ENCODE results near the gene MAMSTR.
A peak's percentile ranks its signal among the peaks of the same experiment; 100 is the strongest.
"Not testable (repeated sequence)": the region's sequence is repeated elsewhere in the genome, so short reads cannot be mapped to it uniquely, and the experiment has no call there.

MAMSTR gene

GRCh38 chr19:48718106-48718505 lies 1.4 kb downstream of the MAMSTR start:
- not testable (repeated sequence) for DNase-seq

DNA sequence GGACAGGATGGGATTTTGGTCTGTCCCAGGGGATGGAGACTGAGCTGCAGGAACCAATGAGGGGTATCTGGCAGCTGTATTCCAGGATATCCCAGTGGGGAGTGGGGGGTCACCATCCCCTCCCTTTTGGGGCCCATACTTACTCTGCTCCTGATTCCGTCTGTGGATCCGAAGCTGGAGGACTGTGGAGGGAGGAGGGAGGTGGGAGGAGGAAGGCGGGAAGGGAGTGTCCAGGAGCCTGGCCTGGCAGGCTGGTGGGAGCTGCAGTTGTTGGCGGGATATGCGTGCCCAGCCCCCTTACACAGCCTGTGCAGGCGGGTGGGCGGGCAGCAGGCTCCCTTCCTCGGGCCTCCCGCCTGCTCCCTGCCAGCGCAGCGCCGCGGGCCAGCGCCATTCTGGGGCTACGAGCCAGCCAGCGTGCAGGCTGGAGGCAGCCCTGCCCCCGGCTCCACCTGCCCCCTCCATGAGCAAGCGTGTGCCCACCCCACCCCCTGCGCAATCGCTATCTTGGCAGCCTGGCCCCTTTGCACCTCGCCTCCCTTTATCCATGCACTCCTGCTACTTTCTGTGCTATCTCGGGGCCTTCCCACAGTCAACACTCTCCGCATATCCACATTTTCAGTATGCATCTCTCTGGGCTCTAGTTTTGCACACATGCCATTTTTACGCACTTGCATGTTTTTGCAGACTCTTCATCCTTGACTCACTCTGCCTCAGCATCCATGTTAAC lies 2.8 kb downstream of the MAMSTR start:
- DNase-seq, result no peak

- no peak for DNase-seq
These were observed 3.8 kb downstream of the MAMSTR start for GRCh38 chr19:48715681-48716171.

DNA sequence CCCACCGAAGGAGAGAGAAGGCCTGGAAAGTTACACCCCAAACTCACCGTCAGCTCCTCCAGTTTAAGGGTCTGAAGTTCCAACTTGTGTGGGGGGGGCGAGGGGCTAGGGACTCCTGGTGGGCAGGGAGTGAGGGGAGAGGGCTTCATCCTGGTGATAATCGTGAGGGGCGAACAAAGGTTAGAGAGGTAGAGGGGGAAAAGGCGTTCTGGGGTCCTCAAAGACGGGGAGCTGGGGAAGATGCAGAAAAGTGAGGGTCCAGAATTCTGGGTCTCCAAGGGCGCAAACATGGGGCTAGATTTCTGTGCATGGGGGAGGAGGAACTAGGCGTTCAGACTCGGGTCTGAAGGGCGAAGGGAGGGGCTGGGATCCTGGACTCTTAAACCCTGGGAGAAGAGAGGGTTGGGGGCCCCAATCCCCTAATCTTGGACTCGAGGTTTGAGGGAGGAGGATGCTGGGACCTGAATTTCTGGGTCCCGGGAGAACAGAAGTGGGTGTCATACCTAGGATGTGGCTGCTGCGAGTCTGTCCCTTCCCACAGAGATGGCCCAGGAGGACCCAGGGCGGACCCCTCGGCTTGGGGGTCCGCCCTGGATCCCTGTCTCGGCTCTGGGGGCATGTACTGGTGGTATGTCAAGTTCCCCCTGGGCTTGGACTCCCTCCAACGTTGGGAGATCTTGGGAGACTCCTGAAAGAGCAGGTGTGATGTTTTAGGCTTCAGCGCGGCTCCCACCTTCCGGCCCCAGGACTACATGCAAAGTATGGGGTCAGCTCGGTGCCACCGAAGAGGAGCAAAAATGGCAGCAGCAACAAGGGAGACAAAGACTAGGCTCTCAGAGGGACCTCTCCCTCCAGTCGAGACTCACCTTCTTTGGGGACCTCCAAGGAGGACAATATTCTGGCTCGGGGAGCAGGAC lies 4.5 kb downstream of the MAMSTR start:
- no peak for DNase-seq

- DNase-seq, result peak; percentile 96
These were observed 5.4 kb downstream of the MAMSTR start for GRCh38 chr19:48713864-48714755.

DNA sequence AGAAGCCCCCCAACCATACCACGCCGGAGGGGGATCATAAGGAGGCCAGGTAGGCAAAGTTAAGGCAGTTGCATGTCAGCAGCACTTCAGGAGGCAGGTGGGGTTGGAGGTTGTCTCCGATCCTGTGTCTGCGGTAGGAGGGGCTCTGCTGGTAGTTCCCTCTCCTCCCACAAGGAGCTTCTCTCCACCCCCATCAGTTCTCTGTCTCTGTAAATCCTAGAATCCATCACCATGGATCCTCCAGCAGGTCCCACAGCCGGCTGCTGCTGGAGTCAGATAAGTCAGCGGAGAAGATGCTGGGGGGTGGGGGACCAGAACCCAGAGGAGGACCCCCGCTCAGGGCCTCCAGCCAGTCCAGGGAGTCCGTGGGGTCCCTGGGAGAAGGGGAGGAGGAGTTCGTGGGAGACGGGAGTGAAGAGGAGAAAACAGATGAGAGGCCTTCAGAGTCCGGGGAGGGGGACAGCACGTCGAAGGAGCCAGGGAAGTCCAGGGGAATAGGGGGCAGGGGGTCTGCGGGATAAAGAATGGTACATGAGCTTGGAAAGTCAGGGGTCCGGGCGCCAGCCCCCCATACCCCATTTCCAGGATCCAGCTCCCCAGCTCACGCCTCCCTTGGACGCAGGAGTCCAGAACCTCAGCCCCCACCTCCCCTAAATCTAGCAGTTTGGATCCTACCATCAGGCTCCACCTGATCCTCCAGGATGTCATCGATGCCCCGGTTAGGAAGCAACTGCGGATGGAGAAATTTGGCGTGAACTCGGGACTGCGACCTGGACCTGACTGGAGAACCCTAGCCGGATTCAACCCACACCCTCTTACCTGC lies 6.3 kb downstream of the MAMSTR start:
- DNase-seq, result no peak

GRCh38 chr19:48711106-48711662 lies 8.3 kb downstream of the MAMSTR start:
- no peak for DNase-seq

GRCh38 chr19:48708471-48708870 lies 11.1 kb downstream of the MAMSTR start:
- no peak for DNase-seq

GRCh38 chr19:48705431-48705830 lies 14.1 kb downstream of the MAMSTR start:
- no peak for DNase-seq

- DNase-seq, result no peak
These were observed 16.2 kb downstream of the MAMSTR start for GRCh38 chr19:48703316-48703715.

GRCh38 chr19:48702701-48703100 lies 16.8 kb downstream of the MAMSTR start:
- no peak for DNase-seq

DNA sequence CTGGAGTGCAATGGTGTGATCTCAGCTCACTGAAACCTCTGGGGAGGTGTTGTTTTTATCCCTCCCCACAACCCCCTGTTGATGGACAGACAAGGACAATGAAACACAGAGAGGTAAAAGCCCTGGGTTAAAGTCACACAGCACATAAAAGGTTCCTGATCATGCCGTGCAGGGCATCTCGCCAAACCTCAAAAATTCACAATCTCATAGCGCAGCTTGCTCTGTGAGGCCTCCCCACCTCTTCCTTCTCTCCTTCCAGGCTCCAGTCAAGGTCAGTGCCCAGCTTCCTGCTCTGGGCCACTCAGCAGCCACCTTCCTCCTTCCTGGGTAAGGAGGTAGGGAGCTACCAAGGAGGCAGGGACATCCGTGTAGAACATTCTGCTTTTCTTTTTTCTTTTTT lies 21.5 kb downstream of the MAMSTR start:
- DNase-seq, result no peak

GRCh38 chr19:48696353-48697010 lies 23.0 kb downstream of the MAMSTR start:
- no peak for DNase-seq

DNA sequence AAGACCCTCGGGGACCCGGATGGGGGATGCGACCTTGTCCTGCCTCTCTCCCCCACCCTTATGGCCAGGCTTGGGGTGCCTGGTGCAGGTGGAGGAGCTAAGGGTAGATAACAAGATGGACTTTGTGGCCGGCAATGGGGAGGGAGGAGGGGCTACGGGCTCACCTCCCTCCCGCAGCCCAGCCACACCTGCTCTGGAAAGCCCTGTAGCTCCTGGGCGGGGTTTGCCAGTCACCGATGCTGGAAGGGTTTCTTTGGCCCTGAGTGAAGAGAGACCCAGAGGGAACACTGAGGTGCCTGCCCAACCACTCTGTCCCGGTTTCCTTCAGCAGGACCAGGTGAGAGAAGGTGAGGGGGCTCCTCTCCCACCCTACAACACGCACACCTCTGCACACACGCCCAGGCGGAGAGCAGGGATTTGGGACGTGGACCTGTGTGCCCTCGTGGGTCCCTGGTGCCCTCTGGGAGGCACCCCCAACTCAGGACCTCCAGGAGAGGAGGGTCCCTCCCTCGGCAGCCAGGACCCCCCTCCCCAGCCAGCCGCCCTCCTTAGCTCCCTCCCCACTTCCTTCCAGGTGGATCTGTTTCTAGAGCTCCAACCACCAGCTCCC lies 23.7 kb downstream of the MAMSTR start, which contains the start of gene FUT2:
Gene FUT2 (plus strand): TSS at position 229 of the 610 bp plus-strand sequence. CDS start 6,986 bp downstream, outside the sequence.
- no peak for DNase-seq

- not testable (repeated sequence) for DNase-seq
These were observed 25.9 kb downstream of the MAMSTR start for GRCh38 chr19:48693629-48694028.

- DNase-seq, result no peak
These were observed 30.1 kb downstream of the MAMSTR start for GRCh38 chr19:48689449-48689848.

- no peak for DNase-seq
These were observed 31.7 kb downstream of the MAMSTR start for GRCh38 chr19:48687776-48688175.

DNA sequence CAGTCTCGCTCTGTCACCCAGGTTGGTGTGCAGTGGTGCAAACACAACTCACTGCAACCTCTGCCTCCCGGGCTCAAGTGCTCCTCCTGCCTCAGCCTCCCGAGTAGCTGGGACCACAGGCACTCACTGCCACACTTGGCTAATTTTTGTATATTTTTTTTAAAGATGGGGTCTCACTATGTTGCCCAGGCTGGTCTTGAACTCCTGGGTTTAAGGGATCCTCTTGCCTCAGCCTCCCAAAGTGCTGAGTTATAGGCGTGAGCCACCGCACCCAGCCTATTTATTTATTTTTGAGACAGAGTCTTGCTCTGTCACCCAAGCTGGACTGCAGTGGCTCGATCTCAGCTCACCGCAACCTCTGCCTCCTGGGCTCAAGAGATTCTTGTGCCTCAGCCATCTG lies 32.9 kb downstream of the MAMSTR start:
- not testable (repeated sequence) for DNase-seq

GRCh38 chr19:48686088-48686487 lies 33.4 kb downstream of the MAMSTR start:
- no peak for DNase-seq

DNA sequence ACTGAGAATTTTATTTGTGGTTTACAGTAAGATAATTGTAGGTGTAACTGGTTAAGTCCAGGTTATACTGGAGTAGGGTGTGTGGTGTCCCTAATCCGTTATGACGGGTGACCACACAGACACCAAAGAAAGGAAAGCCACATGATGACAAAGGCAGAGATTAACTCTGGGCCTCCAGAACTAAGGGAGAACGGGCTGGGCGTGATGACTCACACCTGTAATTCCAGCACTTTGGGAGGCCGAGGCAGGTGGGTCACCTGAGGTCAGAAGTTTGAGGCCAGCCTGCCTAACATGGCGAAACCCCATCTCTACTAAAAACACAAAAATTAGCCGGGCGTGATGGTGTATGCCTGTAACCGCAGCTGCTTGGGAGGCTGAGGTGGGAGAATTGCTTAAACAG lies 33.9 kb downstream of the MAMSTR start:
- no peak for DNase-seq
